Measurements from ENCODE around the gene SDHB. TPM values are rescaled to one million over a fixed set of nuclear protein-coding genes. Genes with fewer than 3 reads are reported as not detected.

SDHB gene
- total and polyA plus RNA-seq, 7 donors = 190 to 452 (median 266) TPM

- no peaks in the 10 kb centered on the region for H3K4me1 ChIP-seq
- no peak for TF ChIP-seq CTCF (IDR thresholded peaks at IDR 0.05)
- no peak overlapping the region for H3K27ac ChIP-seq
- intact Hi-C loops (cut with DNase I) = no loop called here
- ATAC-seq (no peak), DNase-seq (no peak)
- H3K27me3 ChIP-seq (ENCODE audit: insufficient read depth in 3 of 3, low read length in 2 of 3) = no peaks in the 10 kb centered on the region
- peaks cover 26 to 98% of the 10 kb centered on the region in 2 donors for H3K36me3 ChIP-seq (ENCODE audit: insufficient read depth in 1 of 2, low read depth in 1 of 2)
- H3K4me3 ChIP-seq = no peak overlapping the region
- 72 to 92% (median 76%) methylated on average over 1 of the region's 1 CpG for WGBS, 3 donors
- no peaks in the 10 kb centered on the region for H3K9me3 ChIP-seq
Measured at GRCh38 chr1:17024721-17025120, 29.1 kb downstream of the SDHB start.

GRCh38 chr1:17023573-17023972 is 30.3 kb downstream of the SDHB start:
- Histone ChIP-seq H3K9me3 (no peaks in the 10 kb centered on the region), H3K27ac (no peak overlapping the region), H3K4me1 (no peaks in the 10 kb centered on the region), H3K4me3 (no peak overlapping the region), H3K27me3 (ENCODE audit: insufficient read depth in 3 of 3, low read length in 2 of 3) (no peaks in the 10 kb centered on the region), H3K36me3 (ENCODE audit: insufficient read depth in 1 of 2, low read depth in 1 of 2) (peaks cover 21 to 100% of the 10 kb centered on the region in 2 donors)
- TF ChIP-seq CTCF (IDR thresholded peaks at IDR 0.05) = no peak
- intact Hi-C loops (cut with DNase I) = no loop called here
- 67 to 83% (median 78%) methylated on average over 3 of the region's 3 CpGs for WGBS, 3 donors
- ATAC-seq = no peak
- DNase-seq = no peak

GRCh38 chr1:17023102-17023501 is 30.7 kb downstream of the SDHB start:
- 60 to 83% (median 72%) methylated on average over 4 of the region's 4 CpGs for WGBS, 3 donors
- Histone ChIP-seq H3K4me1 (no peaks in the 10 kb centered on the region), H3K36me3 (ENCODE audit: insufficient read depth in 1 of 2, low read depth in 1 of 2) (peaks cover 19 to 100% of the 10 kb centered on the region in 2 donors), H3K9me3 (no peaks in the 10 kb centered on the region), H3K27me3 (ENCODE audit: insufficient read depth in 3 of 3, low read length in 2 of 3) (no peaks in the 10 kb centered on the region), H3K4me3 (no peak overlapping the region), H3K27ac (no peak overlapping the region)
- ATAC-seq (no peak), DNase-seq (no peak)
- intact Hi-C loops (cut with DNase I) = no loop called here
- TF ChIP-seq CTCF (IDR thresholded peaks at IDR 0.05) = no peak

GRCh38 chr1:17021896-17022295 is 31.9 kb downstream of the SDHB start:
- Histone ChIP-seq H3K4me3 (no peak overlapping the region), H3K36me3 (ENCODE audit: insufficient read depth in 1 of 2, low read depth in 1 of 2) (peaks cover 13 to 93% of the 10 kb centered on the region in 2 donors), H3K4me1 (no peaks in the 10 kb centered on the region), H3K27ac (no peak overlapping the region), H3K9me3 (no peaks in the 10 kb centered on the region), H3K27me3 (ENCODE audit: insufficient read depth in 3 of 3, low read length in 2 of 3) (no peaks in the 10 kb centered on the region)
- 83 to 89% (median 88%) methylated on average over 10 of the region's 10 CpGs for WGBS, 3 donors
- intact Hi-C loops (cut with DNase I) = no loop called here
- no peak for ATAC-seq
- TF ChIP-seq CTCF (IDR thresholded peaks at IDR 0.05) = no peak
- no peak for DNase-seq

- H3K36me3 ChIP-seq (ENCODE audit: insufficient read depth in 1 of 2, low read depth in 1 of 2) = peaks cover 13 to 79% of the 10 kb centered on the region in 2 donors
- ATAC-seq = no peak
- WGBS, 3 donors = 94 to 100% (median 97%) methylated on average over 2 of the region's 2 CpGs
- H3K27ac ChIP-seq = no peak overlapping the region
- H3K4me3 ChIP-seq = no peak overlapping the region
- no peak for DNase-seq
- intact Hi-C loops (cut with DNase I) = no loop called here
- no peaks in the 10 kb centered on the region for H3K4me1 ChIP-seq
- no peak for TF ChIP-seq CTCF (IDR thresholded peaks at IDR 0.05)
- H3K9me3 ChIP-seq = no peaks in the 10 kb centered on the region
- no peaks in the 10 kb centered on the region for H3K27me3 ChIP-seq (ENCODE audit: insufficient read depth in 3 of 3, low read length in 2 of 3)
Measured at GRCh38 chr1:17020502-17020901, 33.3 kb downstream of the SDHB start.

Data from psoas muscle (tissue), 8 donors.